Erythroblast (primary cell): Measurements from ENCODE around the gene CPNE2.

Source experiments
- GATA1 ChIP-seq: IDR thresholded peaks from 2 replicates; pipeline ENCODE4 v1.6.1; 2011; ENCODE audit warnings: low read depth, mild to moderate bottlenecking, control low read depth, low read length, moderate library complexity
- POLR2A ChIP-seq: IDR thresholded peaks from 2 replicates; pipeline ENCODE4 v1.6.1; 2011; ENCODE audit warnings: mild to moderate bottlenecking, low read length

DNA sequence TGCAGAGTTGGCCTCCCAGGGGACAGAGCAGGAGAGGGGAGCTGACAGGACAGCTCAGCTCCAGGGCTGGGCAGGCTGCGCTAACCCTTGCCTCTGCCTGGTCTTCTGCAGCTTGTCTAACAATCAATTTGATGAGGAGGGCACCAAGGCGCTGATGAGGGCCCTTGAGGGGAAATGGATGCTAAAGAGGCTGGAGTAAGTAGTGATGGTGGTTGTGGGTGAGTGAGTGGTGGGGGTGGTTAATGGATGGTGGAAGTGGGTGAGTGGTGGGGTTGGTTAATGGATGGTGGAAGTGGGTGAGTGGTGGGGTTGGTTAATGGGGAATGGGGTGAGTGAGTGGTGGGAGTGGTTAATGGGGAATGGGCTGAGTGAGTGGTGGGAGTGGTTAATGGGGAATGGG, 22.0 kb upstream of the CPNE2 start:
- TF ChIP-seq POLR2A (no peak), GATA1 (no peak)
